SK-N-SH (cell line): ENCODE data around the gene RNF11.

Experiments used
- ELF1 ChIP-seq: IDR thresholded peaks from 2 replicates; pipeline ENCODE4 v1.4.0; 2012
- EP300 ChIP-seq, 2 experiments: IDR thresholded peaks; 2 replicates each; pipeline versions ENCODE4 v1.4.0 to v1.6.1; 2012; ENCODE audit warnings: borderline replicate concordance in 1 of 2, low read depth in 1 of 2, low read length in 1 of 2
- FOSL2 ChIP-seq: IDR thresholded peaks from 2 replicates; pipeline ENCODE4 v1.4.0; 2012; ENCODE audit warnings: low read depth, mild to moderate bottlenecking, moderate library complexity, borderline replicate concordance
- MXI1 ChIP-seq: IDR thresholded peaks from 2 replicates; pipeline ENCODE4 v1.6.1; 2012; ENCODE audit warnings: mild to moderate bottlenecking, low read depth, low read length, improper control_type of control experiment
- RCOR1 ChIP-seq: fragments of 150-350 bp; IDR thresholded peaks from 2 replicates; pipeline ENCODE4 v1.6.1; 2017; ENCODE audit warnings: antibody characterized with exemption, low read length
- SIN3A ChIP-seq: IDR thresholded peaks from 2 replicates; pipeline ENCODE4 v1.6.1; 2012; ENCODE audit warnings: low read depth, mild to moderate bottlenecking, low read length, moderate library complexity, borderline replicate concordance
- SMC3 ChIP-seq: IDR thresholded peaks from 2 replicates; pipeline ENCODE4 v1.6.1; 2012; ENCODE audit warnings: low read depth, low read length, improper control_type of control experiment
- TAF1 ChIP-seq: IDR thresholded peaks from 2 replicates; pipeline ENCODE4 v1.6.1; 2012; ENCODE audit warnings: low read depth, mild to moderate bottlenecking, low read length, moderate library complexity, borderline replicate concordance
- TEAD4 ChIP-seq: IDR thresholded peaks from 2 replicates; pipeline ENCODE4 v1.4.0; 2012; ENCODE audit warnings: mild to moderate bottlenecking, borderline replicate concordance; ENCODE audit not compliant: insufficient read depth
- TF ChIP-seq, protein P1 (sequence below): fragments of 200-600 bp; sonication (generic); IDR thresholded peaks from 2 replicates; pipeline ENCODE4 v1.6.1; 2017; ENCODE audit warnings: antibody characterized with exemption, mild to moderate bottlenecking, moderate library complexity
- TF ChIP-seq, protein P2 (sequence below): IDR thresholded peaks from 2 replicates; pipeline ENCODE4 v1.6.1; 2012; ENCODE audit warnings: mild to moderate bottlenecking, low read depth, low read length, moderate library complexity
- TF ChIP-seq, protein P3 (sequence below): IDR thresholded peaks from 2 replicates; pipeline ENCODE4 v1.4.0; 2012; ENCODE audit warnings: low read depth, borderline replicate concordance

DNA sequence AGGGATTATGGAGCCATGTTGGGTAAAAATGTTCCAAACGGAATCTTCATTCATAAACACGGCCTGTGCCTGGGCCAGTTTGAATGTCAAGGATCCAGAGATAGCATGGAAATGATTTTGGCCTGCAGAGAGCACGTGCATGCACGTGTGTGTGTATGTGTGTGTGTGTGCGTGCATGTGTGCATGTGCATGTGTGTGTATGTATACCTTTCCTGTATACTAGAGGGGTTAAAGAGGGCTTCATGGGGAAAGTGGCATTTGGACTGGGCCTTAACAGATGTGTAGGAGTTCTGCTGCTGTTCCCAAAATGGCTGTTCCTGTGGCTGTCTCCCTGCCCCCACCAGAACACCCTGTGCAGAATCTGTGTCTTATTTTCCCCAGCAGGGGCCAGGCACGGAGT, 72.6 kb downstream of the RNF11 start:
- TF ChIP-seq, protein P1, sequence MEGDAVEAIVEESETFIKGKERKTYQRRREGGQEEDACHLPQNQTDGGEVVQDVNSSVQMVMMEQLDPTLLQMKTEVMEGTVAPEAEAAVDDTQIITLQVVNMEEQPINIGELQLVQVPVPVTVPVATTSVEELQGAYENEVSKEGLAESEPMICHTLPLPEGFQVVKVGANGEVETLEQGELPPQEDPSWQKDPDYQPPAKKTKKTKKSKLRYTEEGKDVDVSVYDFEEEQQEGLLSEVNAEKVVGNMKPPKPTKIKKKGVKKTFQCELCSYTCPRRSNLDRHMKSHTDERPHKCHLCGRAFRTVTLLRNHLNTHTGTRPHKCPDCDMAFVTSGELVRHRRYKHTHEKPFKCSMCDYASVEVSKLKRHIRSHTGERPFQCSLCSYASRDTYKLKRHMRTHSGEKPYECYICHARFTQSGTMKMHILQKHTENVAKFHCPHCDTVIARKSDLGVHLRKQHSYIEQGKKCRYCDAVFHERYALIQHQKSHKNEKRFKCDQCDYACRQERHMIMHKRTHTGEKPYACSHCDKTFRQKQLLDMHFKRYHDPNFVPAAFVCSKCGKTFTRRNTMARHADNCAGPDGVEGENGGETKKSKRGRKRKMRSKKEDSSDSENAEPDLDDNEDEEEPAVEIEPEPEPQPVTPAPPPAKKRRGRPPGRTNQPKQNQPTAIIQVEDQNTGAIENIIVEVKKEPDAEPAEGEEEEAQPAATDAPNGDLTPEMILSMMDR: no peak
- TF ChIP-seq MXI1 (no peak), TAF1 (no peak), EP300 (IDR thresholded peaks at IDR 0.05; ENCODE audit: borderline replicate concordance in 1 of 2, low read depth in 1 of 2, low read length in 1 of 2) (no peak), RCOR1 (no peak), SMC3 (no peak), TEAD4 (no peak), SIN3A (no peak), FOSL2 (no peak), ELF1 (no peak)
- TF ChIP-seq, protein P2, sequence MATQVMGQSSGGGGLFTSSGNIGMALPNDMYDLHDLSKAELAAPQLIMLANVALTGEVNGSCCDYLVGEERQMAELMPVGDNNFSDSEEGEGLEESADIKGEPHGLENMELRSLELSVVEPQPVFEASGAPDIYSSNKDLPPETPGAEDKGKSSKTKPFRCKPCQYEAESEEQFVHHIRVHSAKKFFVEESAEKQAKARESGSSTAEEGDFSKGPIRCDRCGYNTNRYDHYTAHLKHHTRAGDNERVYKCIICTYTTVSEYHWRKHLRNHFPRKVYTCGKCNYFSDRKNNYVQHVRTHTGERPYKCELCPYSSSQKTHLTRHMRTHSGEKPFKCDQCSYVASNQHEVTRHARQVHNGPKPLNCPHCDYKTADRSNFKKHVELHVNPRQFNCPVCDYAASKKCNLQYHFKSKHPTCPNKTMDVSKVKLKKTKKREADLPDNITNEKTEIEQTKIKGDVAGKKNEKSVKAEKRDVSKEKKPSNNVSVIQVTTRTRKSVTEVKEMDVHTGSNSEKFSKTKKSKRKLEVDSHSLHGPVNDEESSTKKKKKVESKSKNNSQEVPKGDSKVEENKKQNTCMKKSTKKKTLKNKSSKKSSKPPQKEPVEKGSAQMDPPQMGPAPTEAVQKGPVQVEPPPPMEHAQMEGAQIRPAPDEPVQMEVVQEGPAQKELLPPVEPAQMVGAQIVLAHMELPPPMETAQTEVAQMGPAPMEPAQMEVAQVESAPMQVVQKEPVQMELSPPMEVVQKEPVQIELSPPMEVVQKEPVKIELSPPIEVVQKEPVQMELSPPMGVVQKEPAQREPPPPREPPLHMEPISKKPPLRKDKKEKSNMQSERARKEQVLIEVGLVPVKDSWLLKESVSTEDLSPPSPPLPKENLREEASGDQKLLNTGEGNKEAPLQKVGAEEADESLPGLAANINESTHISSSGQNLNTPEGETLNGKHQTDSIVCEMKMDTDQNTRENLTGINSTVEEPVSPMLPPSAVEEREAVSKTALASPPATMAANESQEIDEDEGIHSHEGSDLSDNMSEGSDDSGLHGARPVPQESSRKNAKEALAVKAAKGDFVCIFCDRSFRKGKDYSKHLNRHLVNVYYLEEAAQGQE: no peak
- TF ChIP-seq, protein P3, sequence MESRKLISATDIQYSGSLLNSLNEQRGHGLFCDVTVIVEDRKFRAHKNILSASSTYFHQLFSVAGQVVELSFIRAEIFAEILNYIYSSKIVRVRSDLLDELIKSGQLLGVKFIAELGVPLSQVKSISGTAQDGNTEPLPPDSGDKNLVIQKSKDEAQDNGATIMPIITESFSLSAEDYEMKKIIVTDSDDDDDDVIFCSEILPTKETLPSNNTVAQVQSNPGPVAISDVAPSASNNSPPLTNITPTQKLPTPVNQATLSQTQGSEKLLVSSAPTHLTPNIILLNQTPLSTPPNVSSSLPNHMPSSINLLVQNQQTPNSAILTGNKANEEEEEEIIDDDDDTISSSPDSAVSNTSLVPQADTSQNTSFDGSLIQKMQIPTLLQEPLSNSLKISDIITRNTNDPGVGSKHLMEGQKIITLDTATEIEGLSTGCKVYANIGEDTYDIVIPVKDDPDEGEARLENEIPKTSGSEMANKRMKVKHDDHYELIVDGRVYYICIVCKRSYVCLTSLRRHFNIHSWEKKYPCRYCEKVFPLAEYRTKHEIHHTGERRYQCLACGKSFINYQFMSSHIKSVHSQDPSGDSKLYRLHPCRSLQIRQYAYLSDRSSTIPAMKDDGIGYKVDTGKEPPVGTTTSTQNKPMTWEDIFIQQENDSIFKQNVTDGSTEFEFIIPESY: no peak
